ENCODE measurements around the gene LDLRAP1. TPM values are rescaled to one million over a fixed set of nuclear protein-coding genes. Genes with fewer than 3 reads are reported as not detected.
"Not testable (repeated sequence)": the region's sequence is repeated elsewhere in the genome, so short reads cannot be mapped to it uniquely, and the experiment has no call there.

The LDLRAP1 gene
- total and polyA plus RNA-seq, 2 donors (not counting 1 experiment from before 2014, with no cell fraction given) = 22.7 to 24.3 TPM

GRCh38 chr1:25586181-25586588 lies 42.8 kb downstream of the LDLRAP1 start:
- intact Hi-C loops (cut with micrococcal nuclease) = no loop called here
- POLR2A ChIA-PET = no interaction called here
- Histone ChIP-seq H3K4me2 (replicated peaks; ENCODE audit: low read depth, low read length, poor library complexity, severe bottlenecking) (no peak overlapping the region), H3K4me3 (ENCODE audit: control extremely low read depth in 1 of 5, extremely low read depth in 1 of 5, insufficient read depth in 1 of 5, low read depth in 2 of 5, low read length in 4 of 5) (no peak overlapping the region), H3K27me3 (replicated peaks in 1 of 4; ENCODE audit: control extremely low read depth in 1 of 4, control insufficient read depth in 3 of 4, insufficient read depth in 4 of 4, low read length in 3 of 4) (no peaks in the 10 kb centered on the region), H3K9ac (ENCODE audit: low read length) (no peak overlapping the region), H4K20me1 (ENCODE audit: control insufficient read depth, insufficient read depth, low read length, poor library complexity, severe bottlenecking) (no peaks in the 10 kb centered on the region), H3K4me1 (ENCODE audit: control insufficient read depth in 2 of 2, insufficient read depth in 2 of 2, low read length in 2 of 2) (peaks cover 23 to 25% of the 10 kb centered on the region in 2 donors), H3K79me2 (ENCODE audit: control insufficient read depth, insufficient read depth, low read length) (no peaks in the 10 kb centered on the region), H3K27ac (ENCODE audit: low read length in 2 of 2) (no peak overlapping the region), H3K36me3 (replicated peaks in 1 of 2; ENCODE audit: control extremely low read depth in 1 of 2, control insufficient read depth in 1 of 2, extremely low read depth in 1 of 2, insufficient read depth in 2 of 2, low read length in 1 of 2) (no peaks in the 10 kb centered on the region), H3K9me3 (ENCODE audit: control extremely low read depth in 1 of 3, control insufficient read depth in 2 of 3, insufficient read depth in 1 of 3, low read length in 2 of 3) (peaks cover 0 to 9% (median 0%) of the 10 kb centered on the region in 3 donors), H2AFZ (ENCODE audit: insufficient read depth, low read depth, low read length, poor library complexity, severe bottlenecking) (no peak overlapping the region)
- WGBS (ENCODE audit: insufficient coverage) = 82% methylated on average over 11 of the region's 16 CpGs
- DNase-seq = no peak
- peaks cover 3% of the 10 kb centered on the region for H3K27me3 Mint-ChIP-seq
- TF ChIP-seq EZH2 (IDR thresholded peaks at IDR 0.05; ENCODE audit: borderline replicate concordance, insufficient read depth, low read depth, low read length, poor library complexity, severe bottlenecking) (no peak), CTCF (IDR thresholded peaks at IDR 0.05) (no peak)
- H3K4me1 Mint-ChIP-seq = peaks cover 27% of the 10 kb centered on the region
- no peak for ATAC-seq (ENCODE audit: low read depth)
- CTCF ChIA-PET = interaction anchor here (1.3 kb wide), 1 partner anchor 65 kb away, joined by 3 read pairs; no protein-coding TSS in a partner anchor
- H3K27ac Mint-ChIP-seq = no peak overlapping the region
- H3K4me3 Mint-ChIP-seq = no peak overlapping the region
- H3K9me3 Mint-ChIP-seq (ENCODE audit: insufficient read depth) = no peaks in the 10 kb centered on the region

GRCh38 chr1:25587290-25587689 lies 43.9 kb downstream of the LDLRAP1 start:
- Mint-ChIP-seq H3K9me3 (ENCODE audit: insufficient read depth) (no peaks in the 10 kb centered on the region), H3K27ac (no peak overlapping the region), H3K27me3 (peaks cover 3% of the 10 kb centered on the region), H3K4me3 (peak overlapping the region; percentile 12), H3K4me1 (peaks cover 27% of the 10 kb centered on the region)
- no peak for TF ChIP-seq EZH2 (IDR thresholded peaks at IDR 0.05; ENCODE audit: borderline replicate concordance, insufficient read depth, low read depth, low read length, poor library complexity, severe bottlenecking)
- TF ChIP-seq CTCF (IDR thresholded peaks at IDR 0.05) = no peak
- ChIA-PET POLR2A (no interaction called here), CTCF (interaction anchor here (1.3 kb wide), 1 partner anchor 66 kb away, joined by 3 read pairs; no protein-coding TSS in a partner anchor)
- peaks cover 23 to 25% of the 10 kb centered on the region in 2 donors for H3K4me1 ChIP-seq (ENCODE audit: control insufficient read depth in 2 of 2, insufficient read depth in 2 of 2, low read length in 2 of 2)
- no peak for DNase-seq
- no peak overlapping the region for H3K4me3 ChIP-seq (ENCODE audit: control extremely low read depth in 1 of 5, extremely low read depth in 1 of 5, insufficient read depth in 1 of 5, low read depth in 2 of 5, low read length in 4 of 5)
- peaks cover 0 to 9% (median 0%) of the 10 kb centered on the region in 3 donors for H3K9me3 ChIP-seq (ENCODE audit: control extremely low read depth in 1 of 3, control insufficient read depth in 2 of 3, insufficient read depth in 1 of 3, low read length in 2 of 3)
- H3K27ac ChIP-seq (ENCODE audit: low read length in 2 of 2) = no peak overlapping the region
- intact Hi-C loops (cut with micrococcal nuclease) = no loop called here
- H3K27me3 ChIP-seq (replicated peaks in 1 of 4; ENCODE audit: control extremely low read depth in 1 of 4, control insufficient read depth in 3 of 4, insufficient read depth in 4 of 4, low read length in 3 of 4) = no peaks in the 10 kb centered on the region
- H3K36me3 ChIP-seq (replicated peaks in 1 of 2; ENCODE audit: control extremely low read depth in 1 of 2, control insufficient read depth in 1 of 2, extremely low read depth in 1 of 2, insufficient read depth in 2 of 2, low read length in 1 of 2) = no peaks in the 10 kb centered on the region
- H3K9ac ChIP-seq (ENCODE audit: low read length) = no peak overlapping the region
- ATAC-seq (ENCODE audit: low read depth) = no peak
- WGBS (ENCODE audit: insufficient coverage) = 74% methylated on average over 6 of the region's 8 CpGs
- H3K4me2 ChIP-seq (replicated peaks; ENCODE audit: low read depth, low read length, poor library complexity, severe bottlenecking) = no peak overlapping the region
- no peak overlapping the region for H2AFZ ChIP-seq (ENCODE audit: insufficient read depth, low read depth, low read length, poor library complexity, severe bottlenecking)
- no peaks in the 10 kb centered on the region for H4K20me1 ChIP-seq (ENCODE audit: control insufficient read depth, insufficient read depth, low read length, poor library complexity, severe bottlenecking)
- no peaks in the 10 kb centered on the region for H3K79me2 ChIP-seq (ENCODE audit: control insufficient read depth, insufficient read depth, low read length)

GRCh38 chr1:25588224-25588623 lies 44.8 kb downstream of the LDLRAP1 start:
- H4K20me1 ChIP-seq (ENCODE audit: control insufficient read depth, insufficient read depth, low read length, poor library complexity, severe bottlenecking); H3K27me3 ChIP-seq (replicated peaks in 1 of 4; ENCODE audit: control extremely low read depth in 1 of 4, control insufficient read depth in 3 of 4, insufficient read depth in 4 of 4, low read length in 3 of 4); H3K9me3 Mint-ChIP-seq (ENCODE audit: insufficient read depth); H3K27ac ChIP-seq (ENCODE audit: low read length in 2 of 2); CTCF ChIA-PET; H3K9me3 ChIP-seq (ENCODE audit: control extremely low read depth in 1 of 3, control insufficient read depth in 2 of 3, insufficient read depth in 1 of 3, low read length in 2 of 3); H2AFZ ChIP-seq (ENCODE audit: insufficient read depth, low read depth, low read length, poor library complexity, severe bottlenecking); H3K4me3 ChIP-seq (ENCODE audit: control extremely low read depth in 1 of 5, extremely low read depth in 1 of 5, insufficient read depth in 1 of 5, low read depth in 2 of 5, low read length in 4 of 5); DNase-seq; intact Hi-C loops (cut with micrococcal nuclease); ATAC-seq (ENCODE audit: low read depth); H3K9ac ChIP-seq (ENCODE audit: low read length); H3K4me2 ChIP-seq (replicated peaks; ENCODE audit: low read depth, low read length, poor library complexity, severe bottlenecking); H3K4me3 Mint-ChIP-seq; H3K27me3 Mint-ChIP-seq; POLR2A ChIA-PET; H3K27ac Mint-ChIP-seq; H3K36me3 ChIP-seq (replicated peaks in 1 of 2; ENCODE audit: control extremely low read depth in 1 of 2, control insufficient read depth in 1 of 2, extremely low read depth in 1 of 2, insufficient read depth in 2 of 2, low read length in 1 of 2); H3K79me2 ChIP-seq (ENCODE audit: control insufficient read depth, insufficient read depth, low read length): not testable (repeated sequence)
- 0% methylated on average over 4 of the region's 7 CpGs for whole genome bisulfite sequencing (ENCODE audit: insufficient coverage)
- peaks cover 23 to 25% of the 10 kb centered on the region in 2 donors for H3K4me1 ChIP-seq (ENCODE audit: control insufficient read depth in 2 of 2, insufficient read depth in 2 of 2, low read length in 2 of 2)
- H3K4me1 Mint-ChIP-seq = peaks cover 27% of the 10 kb centered on the region

Measured in B cell (primary cell).